ENCODE data around the gene RASA3. TPM values are rescaled to one million over a fixed set of nuclear protein-coding genes. Genes with fewer than 3 reads are reported as not detected.

Gene RASA3
- total and polyA plus RNA-seq, 2 of the 8 experiments (the other 6 are each of a cell fraction or from before 2014, with no cell fraction given): 7.5 to 21.9 TPM

DNA sequence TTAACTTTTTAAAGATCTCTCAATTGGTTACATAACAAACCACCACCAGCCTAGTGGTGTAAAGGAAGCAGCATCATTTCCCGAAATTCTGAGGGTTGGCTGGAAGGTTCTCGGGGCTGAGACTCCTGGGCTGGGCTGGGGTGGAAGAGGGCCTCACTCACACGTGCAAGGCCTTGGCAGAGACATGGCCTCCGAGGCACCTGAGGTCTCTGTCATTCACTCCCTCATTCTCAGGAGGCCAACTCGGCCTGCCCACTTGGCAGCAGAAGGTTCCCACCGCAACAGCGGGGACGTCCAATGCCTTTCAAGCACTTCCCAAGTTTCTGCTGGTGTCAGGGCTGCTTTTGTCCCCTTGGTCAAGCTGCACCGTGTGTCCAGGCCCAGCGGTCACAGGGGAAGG is 18.6 kb upstream of the RASA3 start:
- H3K27me3 ChIP-seq (replicated peaks in 1 of 4; ENCODE audit: control insufficient read depth in 3 of 4, extremely low read depth in 1 of 4, insufficient read depth in 3 of 4, low read length in 3 of 4): no peaks in the 10 kb centered on the region; a peak in 1 of 7 replicates
- 0 out of 2 replicates have a peak overlapping the region, but pooled peaks have one; percentile 24 for H2BK5ac ChIP-seq (ENCODE audit: low read depth, low read length)
- H2BK12ac ChIP-seq (ENCODE audit: low read depth, low read length): peak overlapping the region; percentile 50; the same call in 1 of the 2 replicates
- no peak overlapping the region for H2BK15ac ChIP-seq (ENCODE audit: low read length)
- H3K9ac ChIP-seq (replicated peaks in 1 of 4; ENCODE audit: extremely low read depth in 1 of 4, low read depth in 3 of 4, low read length in 3 of 4): no peak overlapping the region
- no peak overlapping the region for H3K23ac ChIP-seq (ENCODE audit: insufficient read length)
- no peak overlapping the region for H3K18ac ChIP-seq (ENCODE audit: extremely low read depth, low read length)
- H2BK20ac ChIP-seq (ENCODE audit: low read length): no peak overlapping the region
- H4K91ac ChIP-seq (replicated peaks; ENCODE audit: insufficient read length, low read length): no peak overlapping the region
- ChIA-PET CTCF (ENCODE audit: partially characterized antibody) (interaction anchor here (1.0 kb wide), 1 partner anchor 57 kb away, joined by 3 read pairs; no protein-coding TSS in a partner anchor), POLR2A (ENCODE audit: partially characterized antibody) (no interaction called here)
- no peak overlapping the region for H4K5ac ChIP-seq (ENCODE audit: insufficient read length, low read depth, low read length)
- no peaks in the 10 kb centered on the region for H3K79me1 ChIP-seq (ENCODE audit: low read depth, low read length)
- no peak overlapping the region for H2BK120ac ChIP-seq (replicated peaks; ENCODE audit: low read depth, low read length)
- no peak overlapping the region for H4K8ac ChIP-seq (ENCODE audit: extremely low read depth, insufficient read depth, low read length)
- H3K23me2 ChIP-seq (ENCODE audit: low read depth, low read length): peaks cover 6% of the 10 kb centered on the region; the same call in 1 of the 2 replicates
- H3K4me3 ChIP-seq (ENCODE audit: extremely low read depth in 1 of 4, insufficient read depth in 2 of 4, low read depth in 3 of 4, low read length in 4 of 4): no peak overlapping the region
- no peak overlapping the region for H3K27ac ChIP-seq (ENCODE audit: low read depth, low read length)
- no peak overlapping the region for H3K4ac ChIP-seq (replicated peaks; ENCODE audit: insufficient read length, low read depth, low read length)
- no peak for TF ChIP-seq EZH2 (IDR thresholded peaks at IDR 0.05; ENCODE audit: low read depth, low read length, severe bottlenecking)
- TF ChIP-seq CHD1 (IDR thresholded peaks at IDR 0.05; ENCODE audit: low read depth, low read length): no peak
- TF ChIP-seq, protein P1, sequence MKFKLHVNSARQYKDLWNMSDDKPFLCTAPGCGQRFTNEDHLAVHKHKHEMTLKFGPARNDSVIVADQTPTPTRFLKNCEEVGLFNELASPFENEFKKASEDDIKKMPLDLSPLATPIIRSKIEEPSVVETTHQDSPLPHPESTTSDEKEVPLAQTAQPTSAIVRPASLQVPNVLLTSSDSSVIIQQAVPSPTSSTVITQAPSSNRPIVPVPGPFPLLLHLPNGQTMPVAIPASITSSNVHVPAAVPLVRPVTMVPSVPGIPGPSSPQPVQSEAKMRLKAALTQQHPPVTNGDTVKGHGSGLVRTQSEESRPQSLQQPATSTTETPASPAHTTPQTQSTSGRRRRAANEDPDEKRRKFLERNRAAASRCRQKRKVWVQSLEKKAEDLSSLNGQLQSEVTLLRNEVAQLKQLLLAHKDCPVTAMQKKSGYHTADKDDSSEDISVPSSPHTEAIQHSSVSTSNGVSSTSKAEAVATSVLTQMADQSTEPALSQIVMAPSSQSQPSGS (IDR thresholded peaks at IDR 0.05; ENCODE audit: low read length): no peak
- FAIRE-seq: no peak
- no peak overlapping the region for H3K56ac ChIP-seq (replicated peaks; ENCODE audit: insufficient read length, low read depth, low read length)
- no peak overlapping the region for H2AK5ac ChIP-seq (ENCODE audit: low read depth, low read length)
- H3K79me2 ChIP-seq (ENCODE audit: control insufficient read depth in 1 of 2, insufficient read depth in 2 of 2, low read length in 2 of 2): no peaks in the 10 kb centered on the region
- H3K4me1 ChIP-seq (replicated peaks in 1 of 4; ENCODE audit: control insufficient read depth in 3 of 4, insufficient read depth in 4 of 4, low read length in 3 of 4): no peaks in the 10 kb centered on the region; a peak in 1 of 7 replicates
- no peak overlapping the region for H3K4me2 ChIP-seq (ENCODE audit: insufficient read depth in 1 of 2, low read depth in 2 of 2, low read length in 2 of 2)
- H3K9me3 ChIP-seq (ENCODE audit: insufficient read depth in 2 of 2, low read depth in 1 of 2, low read length in 1 of 2): no peaks in the 10 kb centered on the region
- H3K36me3 ChIP-seq (ENCODE audit: control insufficient read depth in 2 of 4, insufficient read depth in 4 of 4, low read length in 3 of 4): no peaks in the 10 kb centered on the region
- no peak for DNase-seq (ENCODE audit: low read depth in 1 of 2, low spot score in 2 of 2)
- WGBS, 2 experiments (ENCODE audit: extremely low coverage in 1 of 2, insufficient coverage in 1 of 2, insufficient read length in 1 of 2, insufficient replicate concordance in 2 of 2, low coverage in 1 of 2, low lambda C conversion rate in 2 of 2, missing lambda C conversion rate in 1 of 2): 80% methylated on average over 10 of the region's 10 CpGs; no CpG with 5 or more reads in 1 of the 2 experiments
- no peak overlapping the region for H2AFZ ChIP-seq (ENCODE audit: low read length)
- H4K20me1 ChIP-seq (replicated peaks in 1 of 2; ENCODE audit: control insufficient read depth in 1 of 2, insufficient read depth in 2 of 2, low read length in 2 of 2): no peaks in the 10 kb centered on the region
- H3K14ac ChIP-seq (ENCODE audit: insufficient read length): no peak overlapping the region
